Measurements from ENCODE around the gene TYW3.
A peak's percentile ranks its signal among the peaks of the same experiment; 100 is the strongest.
"Not testable (repeated sequence)": the region's sequence is repeated elsewhere in the genome, so short reads cannot be mapped to it uniquely, and the experiment has no call there.

TYW3 gene

GRCh38 chr1:74731399-74732052, 1.4 kb upstream of the TYW3 start:
- POLR2A ChIA-PET, result no interaction called here
- CTCF ChIA-PET, result no interaction called here
- TF ChIP-seq ZNF792 (tag by site-specific recombination; IDR thresholded peaks at IDR 0.05) (no peak), ZNF837 (tag by site-specific recombination; IDR thresholded peaks at IDR 0.05) (no peak), ZNF394 (tag by site-specific recombination; IDR thresholded peaks at IDR 0.05; ENCODE audit: borderline replicate concordance) (no peak), ZNF777 (tag by site-specific recombination; IDR thresholded peaks at IDR 0.05; ENCODE audit: borderline replicate concordance) (no peak), ZNF596 (tag by site-specific recombination; IDR thresholded peaks at IDR 0.05) (no peak), ZNF585B (tag by site-specific recombination; IDR thresholded peaks at IDR 0.05) (no peak), ZNF843 (tag by site-specific recombination; IDR thresholded peaks at IDR 0.05) (no peak)
- no peaks in the 10 kb centered on the region for H3K9me3 ChIP-seq (ENCODE audit: control insufficient read depth, insufficient read depth, low read depth, low read length)
- H3K27ac ChIP-seq (ENCODE audit: extremely low read depth, low read depth, low read length), result no peak overlapping the region
- H3K36me3 ChIP-seq (ENCODE audit: control insufficient read depth in 2 of 2, insufficient read depth in 1 of 2, low read length in 2 of 2), result peaks cover under 1% of the 10 kb centered on the region in 2 experiments; a peak in 1 of 3 replicates
- H3K4me3 ChIP-seq (ENCODE audit: low read depth, low read length), result no peak overlapping the region
- H3K4me1 ChIP-seq (ENCODE audit: control insufficient read depth, insufficient read depth, low read length), result no peaks in the 10 kb centered on the region

- H3K27ac ChIP-seq (ENCODE audit: extremely low read depth, low read depth, low read length); H3K9me3 ChIP-seq (ENCODE audit: control insufficient read depth, insufficient read depth, low read depth, low read length); H3K4me1 ChIP-seq (ENCODE audit: control insufficient read depth, insufficient read depth, low read length); H3K36me3 ChIP-seq (ENCODE audit: control insufficient read depth in 2 of 2, insufficient read depth in 1 of 2, low read length in 2 of 2): not testable (repeated sequence)
- TF ChIP-seq MZF1 (tag by site-specific recombination; IDR thresholded peaks at IDR 0.05; ENCODE audit: borderline replicate concordance), result 0 out of 2 replicates have a peak, but pooled peaks have one; percentile 78
- ChIA-PET CTCF (interaction anchor here (0.6 to 4.4 kb wide), 6 partner anchors 10 to 198 kb away, joined by 3 to 21 read pairs (median 4); no protein-coding TSS in a partner anchor), POLR2A (interaction anchor here (0.6 kb wide), 1 partner anchor 641 kb away, joined by 6 read pairs; no protein-coding TSS in a partner anchor)
- peak overlapping the region; percentile 73 for H3K4me3 ChIP-seq (ENCODE audit: low read depth, low read length)
Measured at GRCh38 chr1:74732071-74732946, 643 bp upstream of the TYW3 start.

- Histone ChIP-seq H3K36me3 (ENCODE audit: control insufficient read depth in 2 of 2, insufficient read depth in 1 of 2, low read length in 2 of 2) (peaks cover 14 to 22% of the 10 kb centered on the region in 2 experiments; a peak in 2 of 3 replicates), H3K9me3 (ENCODE audit: control insufficient read depth, insufficient read depth, low read depth, low read length) (no peaks in the 10 kb centered on the region), H3K27ac (ENCODE audit: extremely low read depth, low read depth, low read length) (peak overlapping the region; percentile 73), H3K4me1 (ENCODE audit: control insufficient read depth, insufficient read depth, low read length) (no peaks in the 10 kb centered on the region), H3K4me3 (ENCODE audit: low read depth, low read length) (peak overlapping the region; percentile 73)
- peak; percentile 49 for TF ChIP-seq ZNF654 (tag by site-specific recombination; IDR thresholded peaks at IDR 0.05; ENCODE audit: low read depth)
- TF ChIP-seq ZNF335 (tag by site-specific recombination; conservative IDR thresholded peaks at IDR 0.05), result peak; percentile 85
- TF ChIP-seq PRDM6 (tag by site-specific recombination; IDR thresholded peaks at IDR 0.05), result peak; percentile 53; the same call in 1 of the 2 replicates
- TF ChIP-seq AEBP2 (tag by site-specific recombination; IDR thresholded peaks at IDR 0.05; ENCODE audit: borderline replicate concordance), result no peak
- ChIA-PET CTCF (interaction anchor here (0.6 to 4.4 kb wide), 18 partner anchors 11 to 963 kb away, joined by 3 to 21 read pairs (median 3); no protein-coding TSS in a partner anchor), POLR2A (no interaction called here)
Measured at GRCh38 chr1:74733604-74734484, 892 bp downstream of the TYW3 start.
